ENCODE results near the gene P2RX1. TPM values are rescaled to one million over a fixed set of nuclear protein-coding genes. Genes with fewer than 3 reads are reported as not detected.

Gene P2RX1
- total RNA-seq, 1 donor from 2014 or later = 6.8 TPM

DNA sequence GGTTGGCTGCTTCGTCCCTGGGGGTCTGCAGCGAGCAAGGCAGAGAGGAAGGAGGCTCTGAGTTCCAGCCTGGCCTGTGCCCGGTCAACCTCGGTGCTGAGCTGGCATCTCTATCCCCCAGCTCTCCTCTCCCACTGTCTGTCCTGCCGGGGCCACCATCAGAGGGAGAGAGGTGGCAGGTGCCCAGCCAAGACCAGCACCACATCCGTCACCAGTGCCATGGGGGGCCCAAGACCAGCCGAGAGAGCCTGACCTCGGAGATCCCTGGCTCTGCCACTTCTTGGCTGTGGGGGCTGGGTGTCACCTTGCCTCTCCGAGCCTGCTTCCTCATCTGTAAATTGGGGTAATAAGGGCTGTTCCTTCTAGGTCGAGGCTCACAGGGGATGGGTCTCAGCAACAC lies 560 bp upstream of the P2RX1 start:
- Histone ChIP-seq H3K27ac (peak overlapping the region; percentile 65), H3K36me3 (no peaks in the 10 kb centered on the region), H3K4me3 (no peak overlapping the region), H3K27me3 (no peaks in the 10 kb centered on the region), H3K4me1 (peaks cover 31% of the 10 kb centered on the region), H3K9me3 (no peaks in the 10 kb centered on the region)
- ATAC-seq = peak; percentile 1
- TF ChIP-seq, protein P1, sequence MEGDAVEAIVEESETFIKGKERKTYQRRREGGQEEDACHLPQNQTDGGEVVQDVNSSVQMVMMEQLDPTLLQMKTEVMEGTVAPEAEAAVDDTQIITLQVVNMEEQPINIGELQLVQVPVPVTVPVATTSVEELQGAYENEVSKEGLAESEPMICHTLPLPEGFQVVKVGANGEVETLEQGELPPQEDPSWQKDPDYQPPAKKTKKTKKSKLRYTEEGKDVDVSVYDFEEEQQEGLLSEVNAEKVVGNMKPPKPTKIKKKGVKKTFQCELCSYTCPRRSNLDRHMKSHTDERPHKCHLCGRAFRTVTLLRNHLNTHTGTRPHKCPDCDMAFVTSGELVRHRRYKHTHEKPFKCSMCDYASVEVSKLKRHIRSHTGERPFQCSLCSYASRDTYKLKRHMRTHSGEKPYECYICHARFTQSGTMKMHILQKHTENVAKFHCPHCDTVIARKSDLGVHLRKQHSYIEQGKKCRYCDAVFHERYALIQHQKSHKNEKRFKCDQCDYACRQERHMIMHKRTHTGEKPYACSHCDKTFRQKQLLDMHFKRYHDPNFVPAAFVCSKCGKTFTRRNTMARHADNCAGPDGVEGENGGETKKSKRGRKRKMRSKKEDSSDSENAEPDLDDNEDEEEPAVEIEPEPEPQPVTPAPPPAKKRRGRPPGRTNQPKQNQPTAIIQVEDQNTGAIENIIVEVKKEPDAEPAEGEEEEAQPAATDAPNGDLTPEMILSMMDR (IDR thresholded peaks at IDR 0.05) = no peak
- DNase-seq = no peak
- intact Hi-C loops (cut with DNase I) = no loop called here

DNA sequence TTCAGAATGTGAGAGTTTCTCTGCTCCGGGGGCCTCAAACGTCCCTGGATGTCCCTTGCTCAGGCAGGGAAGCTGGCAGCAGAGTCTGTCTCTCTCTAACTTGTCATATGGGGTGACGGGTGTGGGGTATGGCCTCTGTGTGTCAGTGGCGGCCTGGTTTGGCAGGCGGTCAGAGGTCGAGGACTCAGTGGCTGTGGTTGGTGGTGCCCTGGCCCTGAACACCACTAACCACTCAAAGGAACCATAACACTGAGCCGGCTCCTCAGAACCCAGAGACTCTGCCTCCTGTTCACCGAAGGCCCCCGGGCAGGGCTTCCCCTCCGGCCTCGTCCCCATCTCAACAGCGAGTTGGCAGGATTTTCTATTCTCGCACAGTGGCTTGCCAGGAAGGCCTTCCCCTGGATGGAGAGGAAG lies 677 bp downstream of the P2RX1 start:
- Histone ChIP-seq H3K27ac (peak overlapping the region; percentile 65), H3K27me3 (no peaks in the 10 kb centered on the region), H3K36me3 (no peaks in the 10 kb centered on the region), H3K9me3 (no peaks in the 10 kb centered on the region), H3K4me1 (peaks cover 37% of the 10 kb centered on the region), H3K4me3 (peak overlapping the region; percentile 30)
- DNase-seq (no peak), ATAC-seq (peak; percentile 22)
- TF ChIP-seq, protein P1 (IDR thresholded peaks at IDR 0.05) = no peak
- intact Hi-C loops (cut with DNase I) = no loop called here

DNA sequence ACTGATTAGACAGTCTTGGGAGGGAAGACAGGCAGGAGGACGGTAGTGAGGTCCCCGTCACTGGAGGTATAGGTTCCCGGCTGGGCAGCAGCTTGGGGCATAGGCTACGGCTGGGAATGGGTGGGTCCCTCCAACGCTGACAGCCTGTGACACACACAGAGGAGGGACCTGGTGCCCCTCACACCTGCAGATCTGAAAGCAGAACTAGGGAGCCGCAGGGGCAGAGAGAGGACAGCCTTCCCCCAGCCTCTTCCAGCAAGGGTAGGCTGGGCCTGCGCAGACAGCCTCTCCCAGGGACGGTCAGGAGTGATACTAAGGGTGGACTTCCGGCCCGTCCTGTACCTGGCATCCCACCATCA lies 2.0 kb downstream of the P2RX1 start:
- intact Hi-C loops (cut with DNase I) = no loop called here
- H3K27me3 ChIP-seq = no peaks in the 10 kb centered on the region
- no peak overlapping the region for H3K27ac ChIP-seq
- no peak for ATAC-seq
- TF ChIP-seq, protein P1 (IDR thresholded peaks at IDR 0.05) = no peak
- H3K9me3 ChIP-seq = no peaks in the 10 kb centered on the region
- H3K36me3 ChIP-seq = no peaks in the 10 kb centered on the region
- H3K4me1 ChIP-seq = peaks cover 37% of the 10 kb centered on the region
- no peak for DNase-seq
- H3K4me3 ChIP-seq = peak overlapping the region; percentile 30

DNA sequence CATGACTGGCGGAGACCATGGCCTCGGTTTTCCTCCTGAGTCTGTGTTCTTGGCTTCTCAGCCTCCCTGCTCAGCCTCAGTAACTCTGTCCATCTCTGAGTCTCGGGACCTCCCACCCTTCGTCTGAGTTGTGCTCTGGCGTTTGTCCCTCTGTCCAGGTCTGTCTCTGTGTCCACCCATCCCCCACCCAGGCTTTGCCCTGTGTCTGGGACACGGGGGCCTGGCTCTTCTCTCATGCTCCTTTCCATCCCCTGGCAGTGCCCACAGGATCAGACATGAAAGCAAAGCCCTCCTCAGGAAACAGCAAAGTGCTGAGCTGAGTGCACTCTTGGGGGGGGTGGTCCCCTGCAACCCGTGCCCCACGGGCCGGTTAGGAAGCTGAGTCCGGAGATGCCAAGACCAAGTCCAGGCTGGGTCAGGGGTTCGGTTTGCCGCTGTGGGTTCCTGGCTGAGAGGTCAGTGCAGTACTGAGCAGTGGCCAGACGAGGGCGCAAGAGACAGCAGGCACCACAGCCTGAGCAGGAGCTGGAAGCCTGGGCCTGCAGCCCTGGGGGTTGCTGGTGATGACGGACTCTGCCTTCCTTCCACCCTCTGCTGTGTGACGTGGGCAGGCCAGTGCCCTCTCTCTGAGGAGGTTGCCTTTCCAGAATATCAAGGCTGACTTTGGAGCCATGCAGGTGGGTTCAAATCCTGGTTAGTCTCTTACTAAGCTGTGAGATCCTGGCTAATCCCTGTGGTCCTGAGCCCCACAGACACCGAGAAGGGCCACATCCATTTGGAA lies 2.5 kb downstream of the P2RX1 start:
- H3K27me3 ChIP-seq = no peaks in the 10 kb centered on the region
- H3K4me1 ChIP-seq = peaks cover 37% of the 10 kb centered on the region
- DNase-seq = peak; percentile 89
- intact Hi-C loops (cut with DNase I) = no loop called here
- TF ChIP-seq, protein P1 (IDR thresholded peaks at IDR 0.05) = peak; percentile 97
- no peak overlapping the region for H3K27ac ChIP-seq
- H3K36me3 ChIP-seq = no peaks in the 10 kb centered on the region
- ATAC-seq = peak; percentile 86
- H3K9me3 ChIP-seq = no peaks in the 10 kb centered on the region
- H3K4me3 ChIP-seq = no peak overlapping the region

DNA sequence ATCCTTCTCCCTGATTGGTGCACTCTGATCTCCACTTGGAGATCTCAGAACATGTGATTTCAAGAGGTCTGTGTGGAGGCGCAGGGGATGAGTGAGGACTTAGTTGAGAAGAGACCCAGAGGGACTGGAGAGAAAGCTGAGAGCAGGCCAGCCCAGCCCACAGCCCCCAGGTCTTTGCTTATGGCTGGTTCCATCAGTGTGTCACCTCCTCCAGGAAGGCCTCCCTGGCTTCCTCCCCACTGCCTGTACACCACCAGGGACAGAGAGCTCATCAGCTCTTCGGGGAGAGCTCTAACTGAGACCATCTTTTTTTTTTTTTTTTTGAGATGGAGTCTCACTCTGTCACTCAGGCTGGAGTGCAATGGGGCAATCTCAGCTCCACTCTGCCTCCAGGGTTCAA lies 3.4 kb downstream of the P2RX1 start:
- H3K27me3 ChIP-seq = no peaks in the 10 kb centered on the region
- no peak for ATAC-seq
- no peak overlapping the region for H3K4me3 ChIP-seq
- H3K27ac ChIP-seq = no peak overlapping the region
- peaks cover 37% of the 10 kb centered on the region for H3K4me1 ChIP-seq
- H3K36me3 ChIP-seq = no peaks in the 10 kb centered on the region
- DNase-seq = no peak
- TF ChIP-seq, protein P1 (IDR thresholded peaks at IDR 0.05) = no peak
- H3K9me3 ChIP-seq = no peaks in the 10 kb centered on the region
- intact Hi-C loops (cut with DNase I) = no loop called here
